SK-N-SH treated with all-trans-retinoic acid at 6 μM for 48 hours (cell line): ENCODE measurements around the gene CCRL2.

ENCODE experiments used
- CSDC2 ChIP-seq: fragments of 250-450 bp; sonication (Bioruptor Pico); IDR thresholded peaks from 2 replicates; pipeline ENCODE4 v1.5.0; 2020; ENCODE audit warnings: mild to moderate bottlenecking, moderate library complexity
- CSRNP3 ChIP-seq: fragments of 250-450 bp; sonication (Bioruptor Pico); IDR thresholded peaks from 2 replicates; pipeline ENCODE4 v1.5.1; 2021; ENCODE audit warnings: mild to moderate bottlenecking, moderate library complexity
- ESRRG ChIP-seq: fragments of 250-450 bp; sonication (Bioruptor Pico); IDR thresholded peaks from 2 replicates; pipeline ENCODE4 v1.6.1; 2021; ENCODE audit warnings: mild to moderate bottlenecking
- GLIS3 ChIP-seq: fragments of 250-450 bp; sonication (Bioruptor Pico); IDR thresholded peaks from 2 replicates; pipeline ENCODE4 v1.5.0; 2020; ENCODE audit warnings: mild to moderate bottlenecking, moderate library complexity
- PATZ1 ChIP-seq: fragments of 250-450 bp; sonication (Bioruptor Pico); IDR thresholded peaks from 2 replicates; pipeline ENCODE4 v1.8.0; 2020; ENCODE audit warnings: mild to moderate bottlenecking, moderate library complexity, borderline replicate concordance
- RARB ChIP-seq: fragments of 250-450 bp; sonication (Bioruptor Pico); IDR thresholded peaks from 2 replicates; pipeline ENCODE4 v1.8.0; 2021; ENCODE audit warnings: mild to moderate bottlenecking, moderate library complexity
- SNAI2 ChIP-seq: fragments of 250-450 bp; sonication (Bioruptor Pico); IDR thresholded peaks from 2 replicates; pipeline ENCODE4 v1.5.0; 2020; ENCODE audit warnings: mild to moderate bottlenecking, moderate library complexity
- TCF4 ChIP-seq: fragments of 250-450 bp; sonication (Bioruptor Pico); IDR thresholded peaks from 2 replicates; pipeline ENCODE4 v1.8.0; 2021; ENCODE audit warnings: mild to moderate bottlenecking, moderate library complexity, borderline replicate concordance
- TOX ChIP-seq: fragments of 250-450 bp; sonication (Bioruptor Pico); IDR thresholded peaks from 2 replicates; pipeline ENCODE4 v1.8.0; 2021; ENCODE audit warnings: mild to moderate bottlenecking, moderate library complexity, borderline replicate concordance
- ZC3H10 ChIP-seq: fragments of 250-450 bp; sonication (Bioruptor Pico); IDR thresholded peaks from 2 replicates; pipeline ENCODE4 v1.5.1; 2021; ENCODE audit warnings: mild to moderate bottlenecking, moderate library complexity
- ZFP3 ChIP-seq: fragments of 250-450 bp; sonication (Bioruptor Pico); IDR thresholded peaks from 2 replicates; pipeline ENCODE4 v1.5.0; 2020; ENCODE audit warnings: mild to moderate bottlenecking, moderate library complexity
- ZNF565 ChIP-seq: fragments of 450-650 bp; formaldehyde crosslinking; conservative IDR thresholded peaks from 2 replicates; pipeline ENCODE4 v1.5.0; 2020; ENCODE audit warnings: low read depth, mild to moderate bottlenecking, moderate library complexity
- TF ChIP-seq, protein P1 (sequence below): fragments of 250-450 bp; sonication (Bioruptor Pico); IDR thresholded peaks from 2 replicates; pipeline ENCODE4 v1.5.1; 2020; ENCODE audit warnings: low read depth, mild to moderate bottlenecking, moderate library complexity
- TF ChIP-seq, protein P2 (sequence below): fragments of 250-450 bp; sonication (Bioruptor Pico); IDR thresholded peaks from 2 replicates; pipeline ENCODE4 v1.8.0; 2021; ENCODE audit warnings: low read depth, mild to moderate bottlenecking, moderate library complexity, borderline replicate concordance

DNA sequence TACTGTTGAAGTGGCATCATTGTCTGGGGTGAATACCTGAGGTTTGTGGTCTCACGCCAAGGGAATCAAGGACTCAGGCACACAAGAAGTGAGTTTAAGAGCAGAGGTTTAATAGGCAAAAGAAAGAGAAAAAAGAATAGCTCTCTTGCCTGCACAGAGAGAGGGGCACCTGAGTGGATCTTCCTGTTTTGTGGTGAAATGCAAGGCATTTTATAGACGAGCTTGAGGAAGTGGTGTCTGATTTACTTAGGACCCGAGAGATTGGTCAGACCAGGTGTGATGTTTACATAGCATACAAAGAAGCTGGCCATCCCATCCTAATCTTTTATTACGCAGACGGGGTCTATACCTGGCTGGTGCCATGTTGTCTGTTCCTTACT is 23.1 kb upstream of the CCRL2 start:
- TF ChIP-seq SNAI2 (CRISPR knock-in tag) (no peak), ZNF565 (no peak), TOX (CRISPR knock-in tag) (no peak), RARB (CRISPR knock-in tag) (no peak), PATZ1 (no peak), TCF4 (CRISPR knock-in tag) (no peak), CSRNP3 (CRISPR knock-in tag) (no peak), ZC3H10 (CRISPR knock-in tag) (no peak), ESRRG (CRISPR knock-in tag) (no peak), CSDC2 (CRISPR knock-in tag) (no peak), ZFP3 (CRISPR knock-in tag) (no peak), GLIS3 (CRISPR knock-in tag) (no peak)
- TF ChIP-seq, protein P1, sequence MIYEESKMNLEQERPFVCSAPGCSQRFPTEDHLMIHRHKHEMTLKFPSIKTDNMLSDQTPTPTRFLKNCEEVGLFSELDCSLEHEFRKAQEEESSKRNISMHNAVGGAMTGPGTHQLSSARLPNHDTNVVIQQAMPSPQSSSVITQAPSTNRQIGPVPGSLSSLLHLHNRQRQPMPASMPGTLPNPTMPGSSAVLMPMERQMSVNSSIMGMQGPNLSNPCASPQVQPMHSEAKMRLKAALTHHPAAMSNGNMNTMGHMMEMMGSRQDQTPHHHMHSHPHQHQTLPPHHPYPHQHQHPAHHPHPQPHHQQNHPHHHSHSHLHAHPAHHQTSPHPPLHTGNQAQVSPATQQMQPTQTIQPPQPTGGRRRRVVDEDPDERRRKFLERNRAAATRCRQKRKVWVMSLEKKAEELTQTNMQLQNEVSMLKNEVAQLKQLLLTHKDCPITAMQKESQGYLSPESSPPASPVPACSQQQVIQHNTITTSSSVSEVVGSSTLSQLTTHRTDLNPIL, result no peak
- TF ChIP-seq, protein P2, sequence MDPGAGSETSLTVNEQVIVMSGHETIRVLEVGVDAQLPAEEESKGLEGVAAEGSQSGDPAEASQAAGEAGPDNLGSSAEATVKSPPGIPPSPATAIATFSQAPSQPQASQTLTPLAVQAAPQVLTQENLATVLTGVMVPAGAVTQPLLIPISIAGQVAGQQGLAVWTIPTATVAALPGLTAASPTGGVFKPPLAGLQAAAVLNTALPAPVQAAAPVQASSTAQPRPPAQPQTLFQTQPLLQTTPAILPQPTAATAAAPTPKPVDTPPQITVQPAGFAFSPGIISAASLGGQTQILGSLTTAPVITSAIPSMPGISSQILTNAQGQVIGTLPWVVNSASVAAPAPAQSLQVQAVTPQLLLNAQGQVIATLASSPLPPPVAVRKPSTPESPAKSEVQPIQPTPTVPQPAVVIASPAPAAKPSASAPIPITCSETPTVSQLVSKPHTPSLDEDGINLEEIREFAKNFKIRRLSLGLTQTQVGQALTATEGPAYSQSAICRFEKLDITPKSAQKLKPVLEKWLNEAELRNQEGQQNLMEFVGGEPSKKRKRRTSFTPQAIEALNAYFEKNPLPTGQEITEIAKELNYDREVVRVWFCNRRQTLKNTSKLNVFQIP (CRISPR knock-in tag), result no peak
